Stimulated activated CD4-positive, alpha-beta T cell treated with anti-CD3 and anti-CD28 coated beads, Interleukin-1b, Interleukin-23, amount 100 ng/mL, for 4 hours (primary cell): ENCODE results near the gene STON2.
"Not testable (repeated sequence)": the region's sequence is repeated elsewhere in the genome, so short reads cannot be mapped to it uniquely, and the experiment has no call there.

Source experiments
- DNase-seq, 2 donors: peaks; one replicate each; pipeline ENCODE4 v3.0.0-alpha.2; 2020; ENCODE audit warnings: low read depth in 2 of 2

The STON2 gene

GRCh38 chr14:81382517-81383225 lies 17.5 kb downstream of the STON2 start:
- DNase-seq, result no peak

- DNase-seq, result not testable (repeated sequence)
Measured at GRCh38 chr14:81380009-81380408, 20.1 kb downstream of the STON2 start.

- no peak for DNase-seq
Measured at GRCh38 chr14:81371802-81372201, 28.3 kb downstream of the STON2 start.

GRCh38 chr14:81367563-81367962 lies 32.6 kb downstream of the STON2 start:
- no peak for DNase-seq

GRCh38 chr14:81366884-81367283 lies 33.2 kb downstream of the STON2 start:
- no peak for DNase-seq

GRCh38 chr14:81366214-81366613 lies 33.9 kb downstream of the STON2 start:
- DNase-seq, result no peak

- DNase-seq, result no peak
Measured at GRCh38 chr14:81363746-81364378, 36.3 kb downstream of the STON2 start.

GRCh38 chr14:81353691-81354323 lies 46.3 kb downstream of the STON2 start:
- no peak for DNase-seq

GRCh38 chr14:81352413-81352812 lies 47.7 kb downstream of the STON2 start:
- DNase-seq, result no peak

- DNase-seq, result no peak
Measured at GRCh38 chr14:81351205-81351604, 48.9 kb downstream of the STON2 start.

GRCh38 chr14:81350344-81351130 lies 49.6 kb downstream of the STON2 start:
- no peak for DNase-seq

- no peak for DNase-seq
Measured at GRCh38 chr14:81348061-81348460, 52.1 kb downstream of the STON2 start.

- no peak for DNase-seq
Measured at GRCh38 chr14:81345781-81346180, 54.3 kb downstream of the STON2 start.

GRCh38 chr14:81344481-81345160 lies 55.5 kb downstream of the STON2 start:
- no peak for DNase-seq

GRCh38 chr14:81343701-81344100 lies 56.4 kb downstream of the STON2 start:
- DNase-seq, result no peak

GRCh38 chr14:81342850-81343580 lies 57.1 kb downstream of the STON2 start:
- no peak for DNase-seq

- DNase-seq, result no peak
Measured at GRCh38 chr14:81341781-81342180, 58.3 kb downstream of the STON2 start.

- DNase-seq, result no peak
Measured at GRCh38 chr14:81341370-81341769, 58.8 kb downstream of the STON2 start.

- DNase-seq, result no peak
Measured at GRCh38 chr14:81340201-81340600, 59.9 kb downstream of the STON2 start.

- no peak for DNase-seq
Measured at GRCh38 chr14:81337073-81337472, 63.1 kb downstream of the STON2 start.

- DNase-seq, result no peak
Measured at GRCh38 chr14:81336009-81336408, 64.1 kb downstream of the STON2 start.
